ENCODE measurements around the gene RPAIN. TPM values are rescaled to one million over a fixed set of nuclear protein-coding genes. Genes with fewer than 3 reads are reported as not detected.

The RPAIN gene
- total and polyA plus RNA-seq, 2 donors from 2014 or later = 34.0 to 36.1 TPM

- Histone ChIP-seq H3K4me3 (ENCODE audit: low read length in 3 of 3) (no peak overlapping the region), H3K4me1 (ENCODE audit: control insufficient read depth in 2 of 3, insufficient read depth in 2 of 3, low read depth in 1 of 3, low read length in 3 of 3) (no peaks in the 10 kb centered on the region), H3K9ac (ENCODE audit: low read length in 3 of 3) (no peak overlapping the region), H3K9me3 (ENCODE audit: control insufficient read depth in 2 of 3, insufficient read depth in 1 of 3, low read length in 3 of 3) (no peaks in the 10 kb centered on the region), H3K27ac (ENCODE audit: low read depth in 2 of 2, low read length in 2 of 2) (no peak overlapping the region), H3K27me3 (ENCODE audit: control insufficient read depth, insufficient read depth, low read length) (no peaks in the 10 kb centered on the region), H3K36me3 (ENCODE audit: control insufficient read depth in 2 of 3, insufficient read depth in 3 of 3, low read length in 3 of 3) (peaks cover 19 to 54% (median 53%) of the 10 kb centered on the region in 3 donors)
- TF ChIP-seq CTCF (IDR thresholded peaks at IDR 0.05; ENCODE audit: borderline replicate concordance, extremely low read depth, insufficient read depth) = no peak
- intact Hi-C loops (cut with DNase I) = no loop called here
- FAIRE-seq (no peak), DNase-seq (no peak)
These were observed 9.2 kb upstream of the RPAIN start for GRCh38 chr17:5410594-5411272.

- Histone ChIP-seq H3K27ac (ENCODE audit: low read depth in 2 of 2, low read length in 2 of 2) (no peak overlapping the region), H3K27me3 (ENCODE audit: control insufficient read depth, insufficient read depth, low read length) (no peaks in the 10 kb centered on the region), H3K9ac (ENCODE audit: low read length in 3 of 3) (no peak overlapping the region), H3K9me3 (ENCODE audit: control insufficient read depth in 2 of 3, insufficient read depth in 1 of 3, low read length in 3 of 3) (no peaks in the 10 kb centered on the region), H3K36me3 (ENCODE audit: control insufficient read depth in 2 of 3, insufficient read depth in 3 of 3, low read length in 3 of 3) (peaks cover 6 to 34% (median 31%) of the 10 kb centered on the region in 3 donors), H3K4me3 (ENCODE audit: low read length in 3 of 3) (no peak overlapping the region), H3K4me1 (ENCODE audit: control insufficient read depth in 2 of 3, insufficient read depth in 2 of 3, low read depth in 1 of 3, low read length in 3 of 3) (peaks cover 0 to 3% (median 0%) of the 10 kb centered on the region in 3 donors)
- intact Hi-C loops (cut with DNase I) = no loop called here
- no peak for DNase-seq
- FAIRE-seq = no peak
- TF ChIP-seq CTCF (IDR thresholded peaks at IDR 0.05; ENCODE audit: borderline replicate concordance, extremely low read depth, insufficient read depth) = no peak
These were observed 6.3 kb upstream of the RPAIN start for GRCh38 chr17:5413682-5414081.

GRCh38 chr17:5416901-5417300 is 3.1 kb upstream of the RPAIN start:
- H3K9me3 ChIP-seq (ENCODE audit: control insufficient read depth in 2 of 3, insufficient read depth in 1 of 3, low read length in 3 of 3) = no peaks in the 10 kb centered on the region
- DNase-seq = no peak
- FAIRE-seq = no peak
- H3K4me3 ChIP-seq (ENCODE audit: low read length in 3 of 3) = no peak overlapping the region
- H3K9ac ChIP-seq (ENCODE audit: low read length in 3 of 3) = peak overlapping the region in 1 of 3 donors; percentile 28
- no peak for TF ChIP-seq CTCF (IDR thresholded peaks at IDR 0.05; ENCODE audit: borderline replicate concordance, extremely low read depth, insufficient read depth)
- peaks cover 6 to 21% (median 20%) of the 10 kb centered on the region in 3 donors for H3K36me3 ChIP-seq (ENCODE audit: control insufficient read depth in 2 of 3, insufficient read depth in 3 of 3, low read length in 3 of 3)
- intact Hi-C loops (cut with DNase I) = no loop called here
- peaks cover 2 to 14% (median 8%) of the 10 kb centered on the region in 3 donors for H3K4me1 ChIP-seq (ENCODE audit: control insufficient read depth in 2 of 3, insufficient read depth in 2 of 3, low read depth in 1 of 3, low read length in 3 of 3)
- no peak overlapping the region for H3K27ac ChIP-seq (ENCODE audit: low read depth in 2 of 2, low read length in 2 of 2)
- no peaks in the 10 kb centered on the region for H3K27me3 ChIP-seq (ENCODE audit: control insufficient read depth, insufficient read depth, low read length)
